ENCODE data around the gene PPIL6.
"Not testable (repeated sequence)": the region's sequence is repeated elsewhere in the genome, so short reads cannot be mapped to it uniquely, and the experiment has no call there.

PPIL6 gene

DNA sequence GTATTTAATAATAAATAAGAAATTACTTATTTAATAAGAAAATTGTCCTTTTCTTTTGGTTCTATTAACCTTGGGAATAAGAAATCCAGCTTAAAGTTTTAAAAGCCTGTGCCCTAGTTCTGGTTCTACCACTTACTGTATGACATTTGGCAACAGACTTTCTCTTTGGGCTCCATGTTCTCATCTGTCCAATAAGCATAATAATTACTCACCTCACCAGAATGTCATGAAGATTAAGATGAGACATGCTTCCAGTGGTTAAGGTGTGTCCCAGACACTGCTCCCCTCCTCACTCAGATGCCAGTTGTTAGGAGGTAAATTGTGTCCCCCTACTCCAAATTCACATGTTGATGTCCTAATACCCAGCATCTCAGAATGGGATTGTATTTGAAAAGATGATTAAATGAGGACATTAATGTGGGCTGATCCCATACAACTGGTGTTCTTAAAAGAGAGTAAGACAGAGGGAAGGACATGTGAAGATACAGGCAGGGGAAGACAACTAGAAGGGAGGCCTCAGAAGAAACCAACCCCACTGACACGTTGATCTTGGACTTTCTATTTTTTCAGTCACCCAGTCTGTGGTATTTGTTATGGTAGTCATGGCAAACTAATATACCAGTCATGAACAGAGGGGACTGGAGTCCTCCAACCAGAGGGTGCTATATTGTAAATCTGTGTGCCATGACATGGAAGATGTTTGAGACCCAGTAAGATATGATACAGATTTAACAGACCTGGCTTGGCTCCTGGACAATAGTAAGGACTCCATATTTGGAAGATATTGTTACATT lies 21.5 kb upstream of the PPIL6 start:
- Histone ChIP-seq H3K4me3 (ENCODE audit: low read length) (no peak overlapping the region), H3K9me3 (ENCODE audit: control insufficient read depth, low read length) (no peaks in the 10 kb centered on the region), H3K27me3 (replicated peaks; ENCODE audit: control insufficient read depth, insufficient read depth, low read length) (no peaks in the 10 kb centered on the region), H3K36me3 (ENCODE audit: control insufficient read depth, insufficient read depth, low read length, severe bottlenecking) (peaks cover 58% of the 10 kb centered on the region), H3K4me1 (ENCODE audit: control insufficient read depth, insufficient read depth, low read length) (peaks cover 9% of the 10 kb centered on the region), H3K9ac (ENCODE audit: low read length) (no peak overlapping the region)
- DNase-seq (ENCODE audit: low read depth), result no peak

DNA sequence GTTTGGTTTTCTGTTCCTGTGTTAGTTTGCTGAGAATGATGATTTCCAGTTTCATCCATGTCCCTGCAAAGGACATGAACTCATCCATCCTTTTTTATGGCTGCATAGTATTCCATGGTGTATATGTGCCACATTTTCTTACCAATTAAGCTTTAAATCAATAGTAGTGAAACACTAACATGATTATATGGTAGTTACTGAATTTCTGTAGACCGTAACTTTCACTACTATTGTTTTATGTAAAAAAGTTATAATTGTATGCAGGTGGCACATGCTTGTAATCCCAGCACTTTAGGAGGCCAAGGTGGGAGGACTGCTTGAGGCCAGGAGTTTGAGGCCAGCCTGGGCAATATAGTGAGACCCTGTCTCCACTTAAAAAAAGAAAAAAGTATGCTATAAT lies 20.8 kb upstream of the PPIL6 start:
- not testable (repeated sequence) for H3K9me3 ChIP-seq (ENCODE audit: control insufficient read depth, low read length); H3K4me3 ChIP-seq (ENCODE audit: low read length); DNase-seq (ENCODE audit: low read depth); H3K27me3 ChIP-seq (replicated peaks; ENCODE audit: control insufficient read depth, insufficient read depth, low read length); H3K9ac ChIP-seq (ENCODE audit: low read length)
- Histone ChIP-seq H3K36me3 (ENCODE audit: control insufficient read depth, insufficient read depth, low read length, severe bottlenecking) (peaks cover 51% of the 10 kb centered on the region), H3K4me1 (ENCODE audit: control insufficient read depth, insufficient read depth, low read length) (peaks cover 16% of the 10 kb centered on the region)

DNA sequence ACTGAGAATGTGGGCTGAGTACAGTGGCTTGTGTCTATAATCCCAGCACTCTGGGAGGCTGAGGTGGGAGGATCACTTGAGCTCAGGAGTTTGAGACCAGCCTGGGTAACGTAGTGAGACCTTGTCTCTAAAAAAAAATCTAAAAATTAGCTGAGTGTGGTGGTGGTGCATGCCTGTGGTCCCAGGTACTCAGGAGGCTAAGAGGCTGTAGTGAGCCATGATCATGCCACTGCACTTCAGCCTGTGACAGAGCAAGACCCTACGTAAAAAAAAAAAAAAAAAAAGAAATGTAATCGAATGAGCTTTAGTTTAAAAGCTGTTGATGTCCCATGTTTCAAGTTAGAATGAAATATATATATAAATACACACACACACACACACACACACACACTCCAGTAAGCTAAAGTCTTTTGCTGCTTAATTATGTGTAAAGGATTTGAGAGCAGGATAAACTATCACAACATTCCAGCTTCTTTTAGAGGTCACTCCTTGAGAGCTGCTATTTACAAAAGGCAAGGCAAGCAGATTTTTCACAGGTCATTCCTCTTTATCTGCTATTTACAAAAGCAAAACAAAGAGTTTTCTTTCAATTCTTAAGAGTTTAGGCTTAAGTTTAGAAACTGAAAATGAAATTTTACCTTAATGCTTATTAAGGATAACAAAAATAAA lies 19.9 kb upstream of the PPIL6 start:
- no peak for DNase-seq (ENCODE audit: low read depth)
- Histone ChIP-seq H3K9ac (ENCODE audit: low read length) (no peak overlapping the region), H3K36me3 (ENCODE audit: control insufficient read depth, insufficient read depth, low read length, severe bottlenecking) (peaks cover 42% of the 10 kb centered on the region), H3K4me3 (ENCODE audit: low read length) (no peak overlapping the region), H3K4me1 (ENCODE audit: control insufficient read depth, insufficient read depth, low read length) (peaks cover 17% of the 10 kb centered on the region), H3K9me3 (ENCODE audit: control insufficient read depth, low read length) (no peaks in the 10 kb centered on the region), H3K27me3 (replicated peaks; ENCODE audit: control insufficient read depth, insufficient read depth, low read length) (no peaks in the 10 kb centered on the region)

DNA sequence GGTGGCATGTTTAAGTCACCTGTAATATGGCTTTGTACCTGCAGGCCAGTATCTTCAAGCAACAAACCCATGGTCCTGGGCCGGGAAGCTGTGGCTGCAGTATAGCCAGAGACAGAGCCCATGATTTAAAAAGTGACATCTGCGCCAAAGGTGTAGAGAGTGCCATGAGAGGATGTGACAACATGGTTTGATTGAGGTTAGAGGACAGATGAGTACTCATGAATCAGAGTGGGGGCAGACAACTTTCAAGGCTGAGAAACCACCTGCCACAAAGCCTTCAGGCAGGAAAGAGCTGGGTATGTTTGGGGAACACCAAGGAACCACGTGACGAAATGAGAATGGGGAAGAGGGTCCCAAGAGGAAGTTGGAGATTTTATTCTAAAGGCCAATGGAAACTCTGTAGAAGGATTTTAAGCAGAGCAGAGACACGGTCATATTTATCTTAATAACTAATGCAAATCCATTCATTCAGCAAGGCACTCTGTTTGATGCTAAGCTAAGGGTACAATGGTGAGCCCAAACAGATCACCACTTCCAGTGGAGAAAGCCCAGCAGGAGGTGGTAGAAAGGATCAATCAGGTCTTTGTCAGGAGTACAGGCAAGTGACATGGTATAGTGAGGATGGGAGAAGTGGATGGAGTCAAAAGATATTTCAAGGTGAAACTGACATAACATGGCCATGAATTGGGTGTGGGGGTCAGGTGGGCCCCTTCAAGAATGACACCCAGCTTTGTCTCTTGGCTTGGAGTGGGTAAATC lies 18.5 kb upstream of the PPIL6 start:
- Histone ChIP-seq H3K4me3 (ENCODE audit: low read length) (no peak overlapping the region), H3K4me1 (ENCODE audit: control insufficient read depth, insufficient read depth, low read length) (peaks cover 25% of the 10 kb centered on the region), H3K9me3 (ENCODE audit: control insufficient read depth, low read length) (no peaks in the 10 kb centered on the region), H3K36me3 (ENCODE audit: control insufficient read depth, insufficient read depth, low read length, severe bottlenecking) (peaks cover 28% of the 10 kb centered on the region), H3K9ac (ENCODE audit: low read length) (no peak overlapping the region), H3K27me3 (replicated peaks; ENCODE audit: control insufficient read depth, insufficient read depth, low read length) (no peaks in the 10 kb centered on the region)
- DNase-seq (ENCODE audit: low read depth), result no peak

DNA sequence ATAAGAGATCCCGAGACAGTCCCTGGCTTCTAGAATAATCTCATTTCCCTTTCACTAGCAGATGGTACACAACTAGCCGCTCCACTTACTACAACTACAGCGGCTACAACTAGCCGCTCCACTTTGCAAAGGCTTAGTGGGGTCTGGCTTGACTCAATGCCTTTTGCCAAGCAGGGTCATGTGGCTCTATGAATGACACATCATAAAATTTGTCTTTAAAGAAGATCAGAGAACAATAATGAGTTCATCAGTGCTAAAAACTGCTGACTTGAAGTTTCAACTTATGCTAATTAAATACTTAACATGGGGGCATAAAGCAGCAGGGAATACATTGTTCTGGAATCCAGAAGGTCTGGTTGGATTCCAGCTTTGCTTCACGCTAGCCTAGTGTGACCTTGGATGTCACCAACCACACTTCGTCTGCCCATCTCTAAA lies 17.2 kb upstream of the PPIL6 start:
- H3K4me3 ChIP-seq (ENCODE audit: low read length), result peak overlapping the region; percentile 85
- no peaks in the 10 kb centered on the region for H3K27me3 ChIP-seq (replicated peaks; ENCODE audit: control insufficient read depth, insufficient read depth, low read length)

DNA sequence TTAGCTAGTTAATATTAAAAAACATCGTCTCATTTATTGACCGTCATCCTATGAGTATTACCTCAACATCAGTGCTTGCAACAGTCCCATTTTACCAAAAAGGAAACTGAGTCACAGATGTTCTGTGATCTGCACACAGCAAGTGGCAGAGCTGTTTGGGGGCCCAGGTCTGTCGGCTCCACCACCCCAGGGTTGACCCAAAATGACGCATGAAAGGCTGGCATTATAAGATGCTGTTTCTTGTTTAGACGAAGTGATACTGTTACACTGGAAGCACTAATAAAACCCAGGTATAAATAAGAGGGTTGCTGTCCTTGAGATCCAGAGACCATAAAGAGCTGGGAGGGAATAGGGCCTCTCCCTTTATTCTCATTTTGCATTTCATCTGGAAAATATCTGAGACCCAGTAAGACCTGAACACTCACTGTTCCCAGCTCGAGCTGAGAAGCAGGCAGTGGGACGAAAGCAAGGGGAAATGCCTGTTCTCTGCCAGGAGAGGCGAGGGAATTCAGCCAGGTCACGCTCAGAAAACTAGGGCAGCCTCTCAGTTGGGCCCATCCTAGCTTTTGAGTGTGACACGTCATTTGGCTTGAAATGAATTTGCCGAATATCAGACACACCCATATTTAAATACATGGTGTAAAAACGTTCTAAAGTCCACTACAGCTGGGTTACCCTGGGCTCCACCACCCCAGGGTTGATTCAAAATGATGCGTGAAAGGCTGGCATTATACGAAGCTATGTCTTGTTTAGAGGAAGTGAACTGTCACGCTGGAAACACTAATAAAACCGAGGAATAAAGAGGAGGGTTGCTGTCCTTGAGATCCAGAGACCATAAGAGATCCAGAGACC lies 16.5 kb upstream of the PPIL6 start:
- no peak for DNase-seq (ENCODE audit: low read depth)
- Histone ChIP-seq H3K4me1 (ENCODE audit: control insufficient read depth, insufficient read depth, low read length) (peaks cover 25% of the 10 kb centered on the region), H3K9ac (ENCODE audit: low read length) (peak overlapping the region; percentile 90), H3K9me3 (ENCODE audit: control insufficient read depth, low read length) (no peaks in the 10 kb centered on the region), H3K4me3 (ENCODE audit: low read length) (peak overlapping the region; percentile 85), H3K36me3 (ENCODE audit: control insufficient read depth, insufficient read depth, low read length, severe bottlenecking) (peaks cover 13% of the 10 kb centered on the region), H3K27me3 (replicated peaks; ENCODE audit: control insufficient read depth, insufficient read depth, low read length) (no peaks in the 10 kb centered on the region)

More for the DNA sequence above, 17.2 kb upstream of the PPIL6 start:
- Histone ChIP-seq H3K9me3 (ENCODE audit: control insufficient read depth, low read length) (no peaks in the 10 kb centered on the region), H3K4me1 (ENCODE audit: control insufficient read depth, insufficient read depth, low read length) (peaks cover 25% of the 10 kb centered on the region), H3K9ac (ENCODE audit: low read length) (peak overlapping the region; percentile 90), H3K36me3 (ENCODE audit: control insufficient read depth, insufficient read depth, low read length, severe bottlenecking) (peaks cover 16% of the 10 kb centered on the region)
- DNase-seq (ENCODE audit: low read depth), result no peak

DNA sequence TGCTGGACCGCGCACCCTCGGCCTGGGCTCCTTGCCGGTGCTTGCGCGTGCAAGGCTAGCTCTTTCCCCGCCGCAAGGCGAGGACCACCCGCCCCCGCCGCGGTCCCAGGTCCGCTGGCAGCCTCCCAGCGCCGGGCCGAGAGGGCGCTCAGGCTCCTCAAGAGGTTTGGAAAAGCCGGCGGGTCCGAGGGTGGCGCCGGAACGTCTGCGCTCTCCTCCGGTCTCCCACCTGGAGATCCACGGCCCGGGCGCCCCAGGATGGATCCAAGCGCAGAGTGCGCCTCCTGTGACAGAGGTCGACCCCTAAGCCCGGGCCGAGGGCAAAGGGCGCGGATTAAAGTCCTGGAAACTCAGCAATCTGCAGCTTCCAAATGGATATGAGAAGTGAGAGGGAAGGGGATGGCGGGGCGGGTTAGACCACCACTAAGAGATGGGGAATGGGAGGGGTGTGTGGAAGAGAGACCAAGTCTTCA lies 15.7 kb upstream of the PPIL6 start:
- Histone ChIP-seq H3K9me3 (ENCODE audit: control insufficient read depth, low read length) (no peaks in the 10 kb centered on the region), H3K4me3 (ENCODE audit: low read length) (peak overlapping the region; percentile 85), H3K36me3 (ENCODE audit: control insufficient read depth, insufficient read depth, low read length, severe bottlenecking) (peaks cover 13% of the 10 kb centered on the region), H3K27me3 (replicated peaks; ENCODE audit: control insufficient read depth, insufficient read depth, low read length) (no peaks in the 10 kb centered on the region), H3K4me1 (ENCODE audit: control insufficient read depth, insufficient read depth, low read length) (peaks cover 25% of the 10 kb centered on the region), H3K9ac (ENCODE audit: low read length) (peak overlapping the region; percentile 90)
- no peak for DNase-seq (ENCODE audit: low read depth)

DNA sequence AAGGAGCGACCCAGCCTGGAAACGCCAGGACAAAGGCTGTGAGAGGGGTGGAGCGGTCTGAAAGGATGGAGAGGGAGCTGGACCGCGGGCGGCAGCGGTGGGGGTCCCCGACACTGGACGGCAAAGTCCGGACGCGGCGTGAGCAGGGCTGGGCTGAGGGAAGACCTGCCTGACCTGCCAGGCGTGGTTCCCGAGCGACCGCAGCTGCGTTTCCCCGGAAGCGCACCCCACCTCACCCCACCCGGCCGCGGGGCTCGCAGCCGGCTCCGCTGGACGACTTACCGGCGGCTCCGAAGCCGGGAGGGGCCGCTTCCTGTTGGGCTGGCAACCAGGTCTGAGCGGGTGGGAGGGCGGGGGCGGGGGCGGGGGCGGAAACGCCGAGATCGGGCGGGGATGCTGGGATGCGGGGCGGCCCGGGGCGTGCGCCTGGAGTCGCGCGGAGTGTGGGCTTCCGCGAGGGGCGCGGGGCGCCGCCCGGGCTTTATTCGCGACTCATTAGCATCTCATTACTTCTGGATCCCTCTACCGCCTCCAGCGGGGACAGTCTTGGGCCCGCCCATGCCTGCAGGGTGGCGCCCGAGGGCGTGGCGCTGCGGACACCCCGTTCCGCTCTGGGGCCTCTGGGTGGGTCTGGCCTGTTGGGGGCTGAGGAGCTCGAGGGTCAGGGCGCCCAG lies 15.1 kb upstream of the PPIL6 start, which contains the start of gene MICAL1:
Gene MICAL1, minus strand, starts transcription at position 336 of the 674 bp plus-strand sequence. CDS start 1,576 bp downstream, outside the sequence.
- peaks cover 10% of the 10 kb centered on the region for H3K36me3 ChIP-seq (ENCODE audit: control insufficient read depth, insufficient read depth, low read length, severe bottlenecking)
- peaks cover 25% of the 10 kb centered on the region for H3K4me1 ChIP-seq (ENCODE audit: control insufficient read depth, insufficient read depth, low read length)
- H3K4me3 ChIP-seq (ENCODE audit: low read length), result peak within 1 kb of the TSS; percentile 87
- DNase-seq (ENCODE audit: low read depth), result peak; percentile 72
- H3K27me3 ChIP-seq (replicated peaks; ENCODE audit: control insufficient read depth, insufficient read depth, low read length), result no peaks in the 10 kb centered on the region
- H3K9ac ChIP-seq (ENCODE audit: low read length), result peak within 1 kb of the TSS; percentile 90
- no peaks in the 10 kb centered on the region for H3K9me3 ChIP-seq (ENCODE audit: control insufficient read depth, low read length)

DNA sequence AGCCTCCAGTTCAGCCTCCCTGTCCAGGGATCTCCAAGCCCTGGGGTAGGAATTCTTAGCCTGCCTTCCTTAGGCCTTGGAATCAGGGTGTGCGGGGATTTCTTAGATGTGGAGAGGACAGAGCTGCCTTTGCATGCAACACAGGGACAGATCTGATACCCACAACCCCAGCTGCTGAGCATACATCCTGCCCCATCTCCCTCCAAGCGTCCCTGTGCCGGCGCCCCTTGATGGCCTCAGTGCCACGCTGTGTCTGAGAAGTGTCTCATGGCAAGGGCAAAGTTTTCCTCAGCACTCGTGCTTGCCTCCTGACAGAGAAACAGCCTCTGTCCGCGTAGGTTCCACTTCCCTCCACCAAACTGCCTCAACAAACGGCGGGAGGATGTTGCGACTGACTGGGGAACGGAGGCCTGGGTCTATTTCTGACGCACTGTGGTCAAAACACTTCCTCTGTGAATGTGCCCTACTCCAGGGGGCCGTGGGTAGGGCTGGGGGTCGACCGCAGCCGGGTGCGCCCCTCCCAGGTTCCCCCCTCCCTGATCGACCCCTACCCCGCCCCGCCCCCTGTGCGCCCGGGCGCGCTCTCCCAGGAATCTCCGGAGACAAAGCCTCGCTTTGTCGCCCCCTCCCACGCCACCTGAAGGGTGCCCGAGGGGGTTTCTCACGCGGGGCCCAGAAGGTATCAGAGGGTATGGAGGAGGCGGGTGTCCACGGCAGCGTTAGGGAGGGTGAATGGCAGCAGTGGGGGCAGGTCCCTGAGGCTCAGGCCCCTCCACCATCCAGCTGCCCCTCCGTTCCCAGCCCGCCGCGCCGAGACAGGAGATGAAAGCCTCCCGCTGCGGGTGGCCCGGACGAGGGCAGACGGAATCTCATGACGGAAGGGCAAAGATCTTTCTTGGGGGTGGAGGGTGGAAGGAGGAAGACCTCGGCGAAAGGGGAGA lies 14.3 kb upstream of the PPIL6 start:
- peaks cover 10% of the 10 kb centered on the region for H3K36me3 ChIP-seq (ENCODE audit: control insufficient read depth, insufficient read depth, low read length, severe bottlenecking)
- DNase-seq (ENCODE audit: low read depth), result peak; percentile 47
- no peaks in the 10 kb centered on the region for H3K27me3 ChIP-seq (replicated peaks; ENCODE audit: control insufficient read depth, insufficient read depth, low read length)
- H3K9me3 ChIP-seq (ENCODE audit: control insufficient read depth, low read length), result no peaks in the 10 kb centered on the region
- peak overlapping the region; percentile 87 for H3K9ac ChIP-seq (ENCODE audit: low read length)
- H3K4me1 ChIP-seq (ENCODE audit: control insufficient read depth, insufficient read depth, low read length), result peaks cover 25% of the 10 kb centered on the region
- H3K4me3 ChIP-seq (ENCODE audit: low read length), result peak overlapping the region; percentile 87

All from adipocyte (in vitro differentiated cells).